Neural cell (in vitro differentiated cells): ENCODE results near the gene FAM78B. TPM values are rescaled to one million over a fixed set of nuclear protein-coding genes. Genes with fewer than 3 reads are reported as not detected.

Experiments used
- H2AFZ ChIP-seq: fragments of 200-600, 300-800 bp; sonication (generic), shearing (Covaris generic); 2 replicates; pipeline ENCODE4 v1.6.0; 2014; ENCODE audit warnings: low read depth, mild to moderate bottlenecking, antibody characterized with exemption, low read length, moderate library complexity
- H3F3A ChIP-seq: fragments of 200-600 bp; shearing (Covaris generic); 2 replicates; pipeline ENCODE4 v1.6.1; 2016; ENCODE audit warnings: mild to moderate bottlenecking, moderate library complexity, mixed read lengths, antibody characterized with exemption, low read length; ENCODE audit not compliant: insufficient read depth, poor library complexity, severe bottlenecking
- H3K27ac ChIP-seq: fragments of 200-600, 300-800 bp; sonication (generic), shearing (Covaris generic); 2 replicates; pipeline ENCODE4 v1.5.1; 2014; ENCODE audit warnings: mild to moderate bottlenecking, low read length, moderate library complexity
- H3K27me3 ChIP-seq: fragments of 300-800, 200-600 bp; sonication (generic), shearing (Covaris generic); 2 replicates; pipeline ENCODE4 v1.6.0; 2014; ENCODE audit warnings: mild to moderate bottlenecking, low read depth, low read length, moderate library complexity; ENCODE audit not compliant: insufficient read depth
- H3K36me3 ChIP-seq: fragments of 300-800, 200-600 bp; sonication (generic), shearing (Covaris generic); 2 replicates; pipeline ENCODE4 v1.5.1; 2014; ENCODE audit warnings: mild to moderate bottlenecking, antibody characterized with exemption, low read length, moderate library complexity; ENCODE audit not compliant: insufficient read depth
- H3K4me2 ChIP-seq: fragments of 300-800, 200-600 bp; sonication (generic), shearing (Covaris generic); 2 replicates; pipeline ENCODE4 v1.6.0; 2014; ENCODE audit warnings: mild to moderate bottlenecking, low read length
- H3K4me3 ChIP-seq: fragments of 300-800, 200-600 bp; sonication (generic), shearing (Covaris generic); 2 replicates; pipeline ENCODE4 v1.5.1; 2014; ENCODE audit warnings: mild to moderate bottlenecking, low read length, moderate library complexity
- H3K79me2 ChIP-seq: fragments of 200-600 bp; shearing (Covaris generic); replicated peaks from 2 replicates; pipeline ENCODE4 v1.6.0; 2014; ENCODE audit warnings: mild to moderate bottlenecking, low read length, moderate library complexity; ENCODE audit not compliant: insufficient read depth
- H3K9ac ChIP-seq: fragments of 300-800, 200-600 bp; sonication (generic), shearing (Covaris generic); 2 replicates; pipeline ENCODE4 v1.6.1; 2016; ENCODE audit warnings: mild to moderate bottlenecking, low read length, mixed read lengths
- H3K9me2 ChIP-seq: fragments of 200-600 bp; shearing (Covaris generic); 2 replicates; pipeline ENCODE4 v1.6.1; 2016; ENCODE audit warnings: mild to moderate bottlenecking, low read length, mixed read lengths; ENCODE audit not compliant: insufficient read depth
- H3K9me3 ChIP-seq: fragments of 200-600, 300-800 bp; sonication (generic), shearing (Covaris generic); 2 replicates; pipeline ENCODE4 v1.6.1; 2016; ENCODE audit warnings: mild to moderate bottlenecking, mixed run types, low read length, moderate library complexity, mixed read lengths
- H4K20me1 ChIP-seq: fragments of 200-600 bp; shearing (Covaris generic); 2 replicates; pipeline ENCODE4 v1.6.1; 2016; ENCODE audit warnings: mild to moderate bottlenecking, mixed run types; ENCODE audit not compliant: insufficient read depth
- CTCF ChIP-seq: fragments of 450-650 bp; IDR thresholded peaks from 2 replicates; pipeline ENCODE4 v1.5.1; 2014; ENCODE audit warnings: antibody characterized with exemption, mild to moderate bottlenecking, moderate library complexity; ENCODE audit not compliant: poor library complexity, severe bottlenecking
- EP300 ChIP-seq: fragments of 450-650 bp; conservative IDR thresholded peaks from 2 replicates; pipeline ENCODE4 v1.6.1; 2014; ENCODE audit warnings: antibody characterized with exemption, mild to moderate bottlenecking, moderate library complexity; ENCODE audit not compliant: poor library complexity, severe bottlenecking
- EZH2 ChIP-seq: fragments of 200-600, 300-800 bp; shearing (Covaris generic), sonication (generic); IDR thresholded peaks from 2 replicates; pipeline ENCODE4 v1.6.1; 2014; ENCODE audit warnings: antibody characterized with exemption, low read length, borderline replicate concordance, mild to moderate bottlenecking; ENCODE audit not compliant: insufficient read depth, poor library complexity, severe bottlenecking
- MXI1 ChIP-seq: fragments of 450-650 bp; conservative IDR thresholded peaks from 2 replicates; pipeline ENCODE4 v1.6.1; 2014; ENCODE audit warnings: antibody characterized with exemption, mild to moderate bottlenecking; ENCODE audit not compliant: poor library complexity, severe bottlenecking
- POLR2AphosphoS5 ChIP-seq: IDR thresholded peaks from 2 replicates; pipeline ENCODE4 v1.6.1; 2012
- RAD21 ChIP-seq: fragments of 450-650 bp; conservative IDR thresholded peaks from 2 replicates; pipeline ENCODE4 v1.6.1; 2014; ENCODE audit warnings: antibody characterized with exemption, mild to moderate bottlenecking, moderate library complexity
- REST ChIP-seq: IDR thresholded peaks from 2 replicates; pipeline ENCODE4 v1.6.1; 2012; ENCODE audit warnings: borderline replicate concordance
- SMC3 ChIP-seq: fragments of 450-650 bp; conservative IDR thresholded peaks from 2 replicates; pipeline ENCODE4 v1.6.1; 2014; ENCODE audit warnings: antibody characterized with exemption, mild to moderate bottlenecking, moderate library complexity; ENCODE audit not compliant: poor library complexity
- TAF1 ChIP-seq: IDR thresholded peaks from 2 replicates; pipeline ENCODE4 v1.6.1; 2012; ENCODE audit warnings: low read depth
- polyA plus RNA-seq: library from polyadenylated mRNA; depleted of rRNA; stranded (reverse); fragments of >200 nt; gene quantifications from 2 replicates; pipeline ENCODE4 v1.2.3, GENCODE V29; 2014

FAM78B gene
- polyA plus RNA-seq, 1 donor from 2014 or later, result 2.4 TPM

GRCh38 chr1:166184897-166185296 lies 18.1 kb upstream of the FAM78B start:
- Histone ChIP-seq H3K27ac (no peak overlapping the region), H2AFZ (no peak overlapping the region), H3K4me3 (no peak overlapping the region), H3K9me3 (no peaks in the 10 kb centered on the region), H3K79me2 (no peaks in the 10 kb centered on the region), H3F3A (no peaks in the 10 kb centered on the region), H3K36me3 (no peaks in the 10 kb centered on the region), H3K9me2 (no peaks in the 10 kb centered on the region), H3K27me3 (peaks cover 4% of the 10 kb centered on the region), H4K20me1 (no peaks in the 10 kb centered on the region), H3K4me2 (no peak overlapping the region), H3K9ac (no peak overlapping the region)
- TF ChIP-seq EZH2, result no peak
- TF ChIP-seq SMC3, result no peak

GRCh38 chr1:166184012-166184411 lies 17.2 kb upstream of the FAM78B start:
- Histone ChIP-seq H3K79me2 (no peaks in the 10 kb centered on the region), H3K4me2 (no peak overlapping the region), H3K27me3 (peaks cover 4% of the 10 kb centered on the region), H3F3A (no peaks in the 10 kb centered on the region), H4K20me1 (no peaks in the 10 kb centered on the region), H3K27ac (no peak overlapping the region), H3K4me3 (no peak overlapping the region), H3K9ac (no peak overlapping the region), H2AFZ (no peak overlapping the region), H3K9me2 (no peaks in the 10 kb centered on the region), H3K9me3 (no peaks in the 10 kb centered on the region), H3K36me3 (no peaks in the 10 kb centered on the region)
- TF ChIP-seq REST (no peak), SMC3 (no peak), POLR2AphosphoS5 (no peak), EP300 (no peak), TAF1 (no peak), CTCF (no peak)

- Histone ChIP-seq H3K9me2 (no peaks in the 10 kb centered on the region), H3K9me3 (no peaks in the 10 kb centered on the region), H3K79me2 (no peaks in the 10 kb centered on the region), H3K27ac (no peak overlapping the region), H3K27me3 (peaks cover 4% of the 10 kb centered on the region), H3K9ac (no peak overlapping the region), H4K20me1 (no peaks in the 10 kb centered on the region), H3K4me2 (no peak overlapping the region), H3K4me3 (no peak overlapping the region), H3K36me3 (no peaks in the 10 kb centered on the region), H3F3A (no peaks in the 10 kb centered on the region), H2AFZ (no peak overlapping the region)
- TF ChIP-seq TAF1 (no peak), POLR2AphosphoS5 (no peak), RAD21 (no peak), CTCF (no peak), SMC3 (no peak), EZH2 (no peak), EP300 (no peak), MXI1 (no peak), REST (no peak)
Observed at GRCh38 chr1:166182281-166182680, 15.5 kb upstream of the FAM78B start.
